ENCODE measurements around the gene IPO5.
"Not testable (repeated sequence)": the region's sequence is repeated elsewhere in the genome, so short reads cannot be mapped to it uniquely, and the experiment has no call there.

The IPO5 gene

GRCh38 chr13:97999653-98000052 lies 46.2 kb downstream of the IPO5 start:
- peaks cover 2% of the 10 kb centered on the region for H3K9me3 ChIP-seq (ENCODE audit: low read length)
- H3K4me1 ChIP-seq (ENCODE audit: insufficient read depth, low read length): no peaks in the 10 kb centered on the region
- no peak overlapping the region for H2AFZ ChIP-seq (ENCODE audit: low read depth, low read length)
- H3K27me3 ChIP-seq (ENCODE audit: insufficient read depth, low read length): no peaks in the 10 kb centered on the region
- H3K4me3 ChIP-seq (ENCODE audit: low read length): no peak overlapping the region
- H3K36me3 ChIP-seq (ENCODE audit: insufficient read depth, low read length): peaks cover 80% of the 10 kb centered on the region

GRCh38 chr13:98004107-98004506 lies 50.6 kb downstream of the IPO5 start:
- Histone ChIP-seq H2AFZ (ENCODE audit: low read depth, low read length) (no peak overlapping the region), H3K9me3 (ENCODE audit: low read length) (no peaks in the 10 kb centered on the region), H3K27me3 (ENCODE audit: insufficient read depth, low read length) (no peaks in the 10 kb centered on the region), H3K36me3 (ENCODE audit: insufficient read depth, low read length) (peaks cover 83% of the 10 kb centered on the region), H3K4me1 (ENCODE audit: insufficient read depth, low read length) (no peaks in the 10 kb centered on the region), H3K4me3 (ENCODE audit: low read length) (no peak overlapping the region)

- H3K4me1 ChIP-seq (ENCODE audit: insufficient read depth, low read length); H2AFZ ChIP-seq (ENCODE audit: low read depth, low read length): not testable (repeated sequence)
- H3K36me3 ChIP-seq (ENCODE audit: insufficient read depth, low read length): peaks cover 86% of the 10 kb centered on the region
Measured at GRCh38 chr13:98004997-98005396, 51.5 kb downstream of the IPO5 start.

GRCh38 chr13:98007001-98007400 lies 53.5 kb downstream of the IPO5 start:
- Histone ChIP-seq H2AFZ (ENCODE audit: low read depth, low read length) (no peak overlapping the region), H3K9me3 (ENCODE audit: low read length) (no peaks in the 10 kb centered on the region), H3K4me1 (ENCODE audit: insufficient read depth, low read length) (no peaks in the 10 kb centered on the region), H3K27me3 (ENCODE audit: insufficient read depth, low read length) (no peaks in the 10 kb centered on the region), H3K4me3 (ENCODE audit: low read length) (no peak overlapping the region), H3K36me3 (ENCODE audit: insufficient read depth, low read length) (peaks cover 88% of the 10 kb centered on the region)

More at GRCh38 chr13:98004997-98005396, 51.5 kb downstream of the IPO5 start:
- H3K9me3 ChIP-seq (ENCODE audit: low read length); H3K27me3 ChIP-seq (ENCODE audit: insufficient read depth, low read length); H3K4me3 ChIP-seq (ENCODE audit: low read length): not testable (repeated sequence)

- no peaks in the 10 kb centered on the region for H3K27me3 ChIP-seq (ENCODE audit: insufficient read depth, low read length)
- H2AFZ ChIP-seq (ENCODE audit: low read depth, low read length): no peak overlapping the region
- peaks cover 92% of the 10 kb centered on the region for H3K36me3 ChIP-seq (ENCODE audit: insufficient read depth, low read length)
- H3K9me3 ChIP-seq (ENCODE audit: low read length): no peaks in the 10 kb centered on the region
- no peaks in the 10 kb centered on the region for H3K4me1 ChIP-seq (ENCODE audit: insufficient read depth, low read length)
- no peak overlapping the region for H3K4me3 ChIP-seq (ENCODE audit: low read length)
Measured at GRCh38 chr13:98013241-98013640, 59.8 kb downstream of the IPO5 start.

- Histone ChIP-seq H3K4me3 (ENCODE audit: low read length) (no peak overlapping the region), H3K9me3 (ENCODE audit: low read length) (no peaks in the 10 kb centered on the region), H3K36me3 (ENCODE audit: insufficient read depth, low read length) (peaks cover 90% of the 10 kb centered on the region)
Measured at GRCh38 chr13:98014766-98015165, 61.3 kb downstream of the IPO5 start.

GRCh38 chr13:98018293-98018692 lies 64.8 kb downstream of the IPO5 start:
- Histone ChIP-seq H3K9me3 (ENCODE audit: low read length) (no peaks in the 10 kb centered on the region), H3K4me1 (ENCODE audit: insufficient read depth, low read length) (peaks cover 4% of the 10 kb centered on the region), H3K4me3 (ENCODE audit: low read length) (no peak overlapping the region), H3K27me3 (ENCODE audit: insufficient read depth, low read length) (no peaks in the 10 kb centered on the region), H2AFZ (ENCODE audit: low read depth, low read length) (no peak overlapping the region), H3K36me3 (ENCODE audit: insufficient read depth, low read length) (peaks cover 82% of the 10 kb centered on the region)

More at GRCh38 chr13:98014766-98015165, 61.3 kb downstream of the IPO5 start:
- no peaks in the 10 kb centered on the region for H3K4me1 ChIP-seq (ENCODE audit: insufficient read depth, low read length)
- H3K27me3 ChIP-seq (ENCODE audit: insufficient read depth, low read length): no peaks in the 10 kb centered on the region
- no peak overlapping the region for H2AFZ ChIP-seq (ENCODE audit: low read depth, low read length)

- no peak overlapping the region for H2AFZ ChIP-seq (ENCODE audit: low read depth, low read length)
- no peaks in the 10 kb centered on the region for H3K9me3 ChIP-seq (ENCODE audit: low read length)
- H3K27me3 ChIP-seq (ENCODE audit: insufficient read depth, low read length): no peaks in the 10 kb centered on the region
- peaks cover 4% of the 10 kb centered on the region for H3K4me1 ChIP-seq (ENCODE audit: insufficient read depth, low read length)
- H3K4me3 ChIP-seq (ENCODE audit: low read length): no peak overlapping the region
- peaks cover 82% of the 10 kb centered on the region for H3K36me3 ChIP-seq (ENCODE audit: insufficient read depth, low read length)
Measured at GRCh38 chr13:98019186-98019585, 65.7 kb downstream of the IPO5 start.

GRCh38 chr13:98020271-98020670 lies 66.8 kb downstream of the IPO5 start:
- H3K4me1 ChIP-seq (ENCODE audit: insufficient read depth, low read length): peaks cover 4% of the 10 kb centered on the region
- H2AFZ ChIP-seq (ENCODE audit: low read depth, low read length): no peak overlapping the region
- no peak overlapping the region for H3K4me3 ChIP-seq (ENCODE audit: low read length)
- peaks cover 75% of the 10 kb centered on the region for H3K36me3 ChIP-seq (ENCODE audit: insufficient read depth, low read length)
- H3K27me3 ChIP-seq (ENCODE audit: insufficient read depth, low read length): no peaks in the 10 kb centered on the region
- H3K9me3 ChIP-seq (ENCODE audit: low read length): no peaks in the 10 kb centered on the region

GRCh38 chr13:98022210-98022609 lies 68.7 kb downstream of the IPO5 start:
- peaks cover 59% of the 10 kb centered on the region for H3K36me3 ChIP-seq (ENCODE audit: insufficient read depth, low read length)

GRCh38 chr13:98025480-98026025 lies 72.1 kb downstream of the IPO5 start:
- H3K36me3 ChIP-seq (ENCODE audit: insufficient read depth, low read length): peaks cover 30% of the 10 kb centered on the region
- H3K4me3 ChIP-seq (ENCODE audit: low read length): no peak overlapping the region
- no peaks in the 10 kb centered on the region for H3K9me3 ChIP-seq (ENCODE audit: low read length)
- H2AFZ ChIP-seq (ENCODE audit: low read depth, low read length): no peak overlapping the region
- peaks cover 11% of the 10 kb centered on the region for H3K4me1 ChIP-seq (ENCODE audit: insufficient read depth, low read length)
- no peaks in the 10 kb centered on the region for H3K27me3 ChIP-seq (ENCODE audit: insufficient read depth, low read length)

More at GRCh38 chr13:98022210-98022609, 68.7 kb downstream of the IPO5 start:
- Histone ChIP-seq H2AFZ (ENCODE audit: low read depth, low read length) (no peak overlapping the region), H3K4me3 (ENCODE audit: low read length) (no peak overlapping the region), H3K4me1 (ENCODE audit: insufficient read depth, low read length) (peaks cover 11% of the 10 kb centered on the region), H3K9me3 (ENCODE audit: low read length) (no peaks in the 10 kb centered on the region), H3K27me3 (ENCODE audit: insufficient read depth, low read length) (no peaks in the 10 kb centered on the region)

GRCh38 chr13:98026457-98026857 lies 73.0 kb downstream of the IPO5 start:
- H3K4me1 ChIP-seq (ENCODE audit: insufficient read depth, low read length): peaks cover 10% of the 10 kb centered on the region
- no peak overlapping the region for H3K4me3 ChIP-seq (ENCODE audit: low read length)
- H3K36me3 ChIP-seq (ENCODE audit: insufficient read depth, low read length): peaks cover 26% of the 10 kb centered on the region
- H3K9me3 ChIP-seq (ENCODE audit: low read length): no peaks in the 10 kb centered on the region
- H3K27me3 ChIP-seq (ENCODE audit: insufficient read depth, low read length): no peaks in the 10 kb centered on the region
- H2AFZ ChIP-seq (ENCODE audit: low read depth, low read length): no peak overlapping the region

GRCh38 chr13:98032168-98032567 lies 78.7 kb downstream of the IPO5 start:
- Histone ChIP-seq H3K27me3 (ENCODE audit: insufficient read depth, low read length) (no peaks in the 10 kb centered on the region), H3K9me3 (ENCODE audit: low read length) (no peaks in the 10 kb centered on the region), H2AFZ (ENCODE audit: low read depth, low read length) (no peak overlapping the region), H3K4me3 (ENCODE audit: low read length) (no peak overlapping the region), H3K4me1 (ENCODE audit: insufficient read depth, low read length) (no peaks in the 10 kb centered on the region), H3K36me3 (ENCODE audit: insufficient read depth, low read length) (no peaks in the 10 kb centered on the region)
